Endothelial cell of umbilical vein (primary cell): ENCODE results near the gene EXOC3L1.

Experiments used
- EZH2 ChIP-seq: IDR thresholded peaks from 2 replicates; pipeline ENCODE4 v1.6.1; 2012; ENCODE audit warnings: borderline replicate concordance, low read depth, mild to moderate bottlenecking, moderate library complexity, low read length, inconsistent platforms; ENCODE audit not compliant: severe bottlenecking
- MYC ChIP-seq: IDR thresholded peaks from one replicate; pipeline ENCODE4 v1.6.1; 2011; ENCODE audit warnings: mild to moderate bottlenecking, low read depth, low read length
- POLR2A ChIP-seq: IDR thresholded peaks from 2 replicates; pipeline ENCODE4 v1.6.1; 2012; ENCODE audit warnings: low read depth, mild to moderate bottlenecking, control low read depth, low read length
- TF ChIP-seq, protein P1 (sequence below), 2 donors: IDR thresholded peaks; 1 replicate in 1 of 2; 2 replicates in 1 of 2; pipeline ENCODE4 v1.5.1; 2011; ENCODE audit warnings: low read length in 2 of 2, mild to moderate bottlenecking in 2 of 2, moderate library complexity in 2 of 2, control low read depth in 1 of 2, inconsistent platforms in 1 of 2, low read depth in 1 of 2; ENCODE audit not compliant: insufficient read depth in 1 of 2; ENCODE audit errors: extremely low read depth in 1 of 2
- TF ChIP-seq, protein P2 (sequence below): IDR thresholded peaks from 2 replicates; pipeline ENCODE4 v1.6.1; 2011; ENCODE audit not compliant: insufficient read depth, insufficient read length

DNA sequence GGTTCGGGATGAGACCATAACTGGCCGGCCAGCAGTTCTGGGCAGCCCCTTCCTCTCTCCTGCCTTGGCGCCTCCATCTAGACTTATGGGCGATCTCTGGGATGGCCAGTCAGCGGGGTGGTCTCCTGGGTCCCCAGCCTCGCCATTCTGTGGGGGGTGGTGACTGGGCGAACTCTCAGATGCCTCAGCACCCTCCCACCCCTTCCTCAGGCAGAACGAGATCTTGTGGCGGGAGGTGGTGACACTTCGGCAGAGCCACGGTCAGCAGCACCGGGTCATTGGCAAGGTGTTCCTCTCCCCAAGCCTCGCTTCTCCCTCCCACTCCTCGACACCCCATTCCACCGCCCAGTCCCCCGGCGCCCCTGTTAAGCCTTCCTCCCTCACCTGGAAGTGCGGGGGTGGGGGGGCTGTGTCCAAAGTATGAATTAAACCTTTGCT, 23.8 kb downstream of the EXOC3L1 start:
- TF ChIP-seq, protein P1, sequence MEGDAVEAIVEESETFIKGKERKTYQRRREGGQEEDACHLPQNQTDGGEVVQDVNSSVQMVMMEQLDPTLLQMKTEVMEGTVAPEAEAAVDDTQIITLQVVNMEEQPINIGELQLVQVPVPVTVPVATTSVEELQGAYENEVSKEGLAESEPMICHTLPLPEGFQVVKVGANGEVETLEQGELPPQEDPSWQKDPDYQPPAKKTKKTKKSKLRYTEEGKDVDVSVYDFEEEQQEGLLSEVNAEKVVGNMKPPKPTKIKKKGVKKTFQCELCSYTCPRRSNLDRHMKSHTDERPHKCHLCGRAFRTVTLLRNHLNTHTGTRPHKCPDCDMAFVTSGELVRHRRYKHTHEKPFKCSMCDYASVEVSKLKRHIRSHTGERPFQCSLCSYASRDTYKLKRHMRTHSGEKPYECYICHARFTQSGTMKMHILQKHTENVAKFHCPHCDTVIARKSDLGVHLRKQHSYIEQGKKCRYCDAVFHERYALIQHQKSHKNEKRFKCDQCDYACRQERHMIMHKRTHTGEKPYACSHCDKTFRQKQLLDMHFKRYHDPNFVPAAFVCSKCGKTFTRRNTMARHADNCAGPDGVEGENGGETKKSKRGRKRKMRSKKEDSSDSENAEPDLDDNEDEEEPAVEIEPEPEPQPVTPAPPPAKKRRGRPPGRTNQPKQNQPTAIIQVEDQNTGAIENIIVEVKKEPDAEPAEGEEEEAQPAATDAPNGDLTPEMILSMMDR (IDR thresholded peaks at IDR 0.05; ENCODE audit: extremely low read depth in 1 of 2, insufficient read depth in 1 of 2, low read depth in 1 of 2, low read length in 2 of 2) = no peak
- no peak for TF ChIP-seq MYC
- no peak for TF ChIP-seq POLR2A
- TF ChIP-seq, protein P2, sequence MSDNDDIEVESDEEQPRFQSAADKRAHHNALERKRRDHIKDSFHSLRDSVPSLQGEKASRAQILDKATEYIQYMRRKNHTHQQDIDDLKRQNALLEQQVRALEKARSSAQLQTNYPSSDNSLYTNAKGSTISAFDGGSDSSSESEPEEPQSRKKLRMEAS = no peak
- no peak for TF ChIP-seq EZH2
